Fibroblast of peridontal ligament (primary cell): ENCODE results near the gene NAV2.

Experiments used
- DNase-seq: peaks from one replicate; pipeline ENCODE4 v3.0.0-alpha.2; 2010; ENCODE audit errors: extremely low read depth

The NAV2 gene

GRCh38 chr11:19683862-19684491, 28.7 kb upstream of the NAV2 start:
- no peak for DNase-seq

DNA sequence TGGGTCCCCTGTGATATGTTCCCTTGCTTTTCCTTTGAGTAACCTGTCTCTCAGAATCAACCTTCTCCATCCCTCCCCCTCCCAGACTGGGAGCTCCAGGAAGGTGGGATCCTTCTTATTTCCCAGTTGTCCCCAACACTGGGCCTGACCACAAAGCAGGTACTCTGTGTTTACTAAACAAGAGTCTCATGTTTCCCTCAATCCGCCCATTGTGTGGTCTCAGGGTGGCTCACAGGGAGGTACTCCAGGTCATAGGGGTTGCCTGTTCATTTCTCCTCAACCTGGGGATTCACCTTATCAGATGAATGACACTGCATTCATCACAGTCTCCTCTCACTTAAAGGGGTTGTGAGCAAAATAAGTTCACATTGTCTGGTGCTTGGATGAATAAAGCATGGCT, 26.4 kb upstream of the NAV2 start:
- DNase-seq: no peak

DNA sequence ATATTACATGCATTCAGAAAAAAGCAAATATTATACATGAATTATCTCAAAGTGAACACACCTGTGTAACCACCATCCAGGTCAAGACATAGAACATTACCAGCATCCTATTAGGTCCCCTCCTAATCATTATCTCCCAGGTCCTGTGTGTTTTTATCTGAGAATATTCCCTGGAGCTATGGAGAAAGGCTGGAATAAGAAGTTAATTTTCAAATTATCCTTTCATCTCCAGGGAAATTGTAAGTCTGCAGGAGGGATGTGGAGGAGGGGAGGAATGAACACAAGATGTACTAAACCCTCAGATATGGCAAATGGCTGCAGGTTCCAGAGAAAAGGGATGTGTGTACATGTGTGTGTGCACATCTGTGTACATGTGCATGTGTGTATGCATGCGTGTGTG, 25.2 kb upstream of the NAV2 start:
- DNase-seq: no peak

GRCh38 chr11:19689281-19690000, 23.2 kb upstream of the NAV2 start:
- DNase-seq: no peak

- no peak for DNase-seq
These were observed 21.8 kb upstream of the NAV2 start for GRCh38 chr11:19690885-19691284.

DNA sequence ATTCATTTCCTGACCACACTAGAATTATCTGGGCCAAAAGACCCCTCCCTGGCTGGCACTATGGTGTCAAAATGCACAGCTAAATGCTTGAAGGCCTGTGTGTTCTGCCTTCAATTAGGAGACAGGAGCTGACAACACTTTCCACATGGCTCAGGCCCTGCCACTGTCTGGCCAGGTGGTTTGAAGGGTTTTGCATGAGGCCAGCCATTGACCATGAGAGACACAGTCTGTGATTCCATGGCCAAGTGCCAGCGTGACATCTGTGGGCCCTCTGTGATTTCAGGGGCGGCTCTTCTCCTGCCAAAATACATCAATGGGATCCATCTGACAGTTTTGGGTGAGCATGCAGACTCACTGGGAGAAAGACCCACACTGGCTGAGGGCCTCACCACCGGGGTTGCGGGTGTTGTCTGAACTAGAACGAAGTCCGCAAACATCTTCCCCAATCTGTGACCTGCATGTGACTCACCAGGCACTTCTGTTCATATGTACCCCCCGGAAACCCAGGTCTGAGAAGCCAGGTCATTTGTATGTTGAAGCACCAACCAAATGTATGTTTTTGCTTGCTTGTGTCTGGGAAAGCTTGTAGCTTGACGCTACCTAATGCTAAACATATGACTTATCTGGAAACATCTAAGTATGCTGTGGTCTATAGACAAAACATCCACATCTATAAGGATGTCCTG, 20.7 kb upstream of the NAV2 start:
- no peak for DNase-seq

DNA sequence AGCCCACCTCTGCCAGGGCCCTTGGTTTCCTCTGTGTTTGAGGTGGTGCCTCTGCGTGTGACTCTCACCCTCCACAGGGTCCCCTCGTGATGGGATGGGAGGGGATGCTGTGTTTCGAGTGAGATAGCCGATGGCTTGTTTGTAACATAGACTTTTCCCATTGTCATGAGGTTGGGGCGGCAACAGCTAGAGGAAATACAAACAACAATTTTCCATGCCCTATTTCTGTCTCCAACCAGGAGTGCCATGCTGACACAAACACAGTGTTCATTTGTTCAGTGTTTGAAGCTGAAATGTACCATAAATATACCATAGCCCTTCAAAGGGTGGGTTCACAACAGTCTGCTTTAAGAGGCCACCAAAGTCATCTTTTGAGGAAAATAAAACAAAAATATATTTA, 19.5 kb upstream of the NAV2 start:
- DNase-seq: no peak

GRCh38 chr11:19694796-19695345, 17.8 kb upstream of the NAV2 start:
- DNase-seq: no peak

DNA sequence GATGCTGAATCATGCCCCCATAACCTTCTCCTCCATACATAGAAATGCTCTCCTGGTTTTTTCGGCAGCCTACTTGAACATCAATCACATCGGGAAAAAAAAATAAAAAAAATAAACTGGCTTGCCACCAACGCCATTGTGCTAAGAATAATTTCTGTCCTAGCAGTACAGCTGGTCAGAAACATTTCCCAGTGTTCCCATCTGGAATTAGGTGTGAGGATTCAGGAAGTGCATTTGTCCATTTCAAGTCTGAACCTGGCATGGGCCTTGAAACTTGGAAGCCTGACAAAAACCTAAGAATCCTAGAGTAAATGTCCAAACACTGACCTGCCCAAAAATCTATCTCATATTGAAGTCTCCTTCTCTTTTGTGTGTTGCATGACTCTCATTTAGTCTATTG, 16.6 kb upstream of the NAV2 start:
- DNase-seq: no peak

DNA sequence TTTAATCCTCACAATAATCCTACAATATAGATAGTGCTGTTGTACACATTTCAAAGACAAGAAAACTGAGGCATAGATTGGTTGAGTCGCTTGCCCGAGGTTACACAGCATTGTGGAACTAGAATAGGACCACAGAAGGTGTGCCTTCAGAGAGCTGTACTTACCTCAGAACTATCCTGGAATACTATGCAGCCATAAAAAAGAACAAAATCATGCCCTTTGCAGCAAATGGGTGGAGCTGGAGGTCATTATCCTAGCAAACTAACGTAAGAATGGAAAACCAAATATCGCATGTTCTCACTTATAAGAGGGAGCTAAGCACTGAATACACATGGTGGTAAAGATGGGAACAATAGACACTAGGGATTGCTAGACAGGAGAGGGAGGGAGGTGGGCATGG, 15.7 kb upstream of the NAV2 start:
- no peak for DNase-seq

DNA sequence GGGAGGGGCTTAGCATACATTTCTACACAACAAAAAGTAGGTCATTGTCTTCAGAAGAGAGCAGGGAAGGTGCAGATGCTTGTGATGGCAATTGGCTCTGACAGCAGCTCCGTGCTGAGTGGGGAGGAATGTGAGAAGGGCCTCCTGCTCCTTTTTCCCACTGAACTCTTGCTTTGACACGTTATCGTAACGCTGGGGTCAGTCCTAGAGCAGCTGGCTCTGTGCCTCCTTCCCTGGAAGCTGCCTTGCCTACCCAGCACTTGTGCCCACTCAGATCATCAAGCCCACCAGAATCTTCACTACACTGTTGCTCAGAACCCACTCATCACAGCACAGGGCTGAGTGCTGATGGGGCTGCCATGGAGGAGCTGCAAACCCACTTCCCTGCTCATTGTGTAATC, 14.9 kb upstream of the NAV2 start:
- no peak for DNase-seq

- DNase-seq: peak; percentile 68
These were observed 13.9 kb upstream of the NAV2 start for GRCh38 chr11:19698493-19699292.

GRCh38 chr11:19701421-19701820, 11.2 kb upstream of the NAV2 start:
- peak; percentile 32 for DNase-seq

DNA sequence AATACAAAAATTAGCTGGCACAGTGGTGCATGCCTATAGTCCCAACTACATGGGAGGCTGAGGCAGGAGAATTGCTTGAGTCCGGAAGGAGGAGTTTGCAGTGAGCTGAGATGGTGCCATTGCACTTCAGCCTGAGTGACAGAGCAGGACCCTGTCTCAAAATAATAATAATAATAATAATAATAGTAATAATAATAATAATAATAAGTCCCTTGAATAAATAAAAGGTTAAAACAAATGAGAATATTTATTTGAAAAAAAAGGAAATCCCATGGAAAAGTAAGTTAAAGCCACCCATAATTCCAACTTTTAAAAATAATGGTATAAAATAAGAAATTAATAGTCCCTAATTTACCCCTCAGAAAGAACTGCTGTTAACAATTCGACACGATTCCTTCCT, 10.0 kb upstream of the NAV2 start:
- DNase-seq: no peak

DNA sequence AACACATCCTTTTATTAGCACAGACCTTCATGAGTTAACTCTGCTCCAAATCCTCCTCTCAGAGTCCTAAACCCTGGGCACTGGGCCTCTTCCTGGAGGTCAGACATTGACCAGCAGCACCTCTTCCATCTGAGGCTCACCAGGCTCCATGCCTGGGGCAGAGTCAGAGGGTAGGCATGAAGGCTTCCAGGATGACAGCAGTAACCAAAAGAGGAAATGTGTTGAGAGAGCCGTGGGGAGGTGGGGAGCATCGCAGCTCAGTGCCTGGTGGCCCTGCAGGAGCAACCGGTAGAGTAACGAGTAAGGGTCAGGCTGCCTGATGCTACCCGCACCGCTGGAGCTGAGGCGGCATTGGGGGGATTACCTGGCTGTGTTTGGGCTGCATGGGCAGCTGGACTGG, 9.4 kb upstream of the NAV2 start:
- no peak for DNase-seq

- DNase-seq: no peak
These were observed 8.4 kb upstream of the NAV2 start for GRCh38 chr11:19704213-19704612.

DNA sequence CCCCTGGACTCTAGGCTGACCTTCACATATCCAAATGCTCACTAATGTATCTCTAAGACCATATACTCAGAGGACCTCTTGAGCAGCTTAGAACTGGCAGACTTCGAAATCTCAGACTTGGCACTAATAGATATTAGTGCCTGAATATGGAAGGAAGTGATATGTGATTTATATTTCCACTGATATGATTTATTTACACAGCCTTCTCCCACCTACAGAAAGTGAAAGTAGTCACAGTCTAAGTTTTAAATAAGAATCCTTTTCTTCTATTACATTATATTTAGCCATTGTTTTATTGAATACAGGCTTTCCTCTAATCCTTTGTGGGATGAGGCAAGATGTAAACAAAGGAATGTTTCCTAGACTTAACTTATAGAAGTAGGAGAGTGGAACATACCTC, 6.7 kb upstream of the NAV2 start:
- no peak for DNase-seq

DNA sequence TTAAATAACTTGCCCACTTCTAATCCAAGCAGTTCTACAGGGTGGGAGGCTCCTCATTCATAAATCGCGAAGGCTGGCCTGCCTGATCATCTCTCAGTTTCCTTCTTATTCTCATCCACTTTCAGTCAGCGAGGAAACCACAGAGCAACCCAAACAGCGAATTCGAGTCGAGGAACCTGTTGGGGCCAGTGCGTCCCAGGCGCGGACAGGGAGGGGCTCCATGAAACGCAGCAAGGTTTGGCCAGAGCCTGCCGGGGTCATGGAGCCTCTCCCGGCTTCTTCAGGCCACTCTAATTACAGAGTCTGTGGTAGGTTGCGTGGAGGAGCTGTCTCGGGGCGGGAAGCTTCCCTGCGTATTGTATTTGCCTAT, 741 bp upstream of the NAV2 start:
- no peak for DNase-seq

GRCh38 chr11:19713196-19714021, 772 bp downstream of the NAV2 start:
- DNase-seq: no peak

DNA sequence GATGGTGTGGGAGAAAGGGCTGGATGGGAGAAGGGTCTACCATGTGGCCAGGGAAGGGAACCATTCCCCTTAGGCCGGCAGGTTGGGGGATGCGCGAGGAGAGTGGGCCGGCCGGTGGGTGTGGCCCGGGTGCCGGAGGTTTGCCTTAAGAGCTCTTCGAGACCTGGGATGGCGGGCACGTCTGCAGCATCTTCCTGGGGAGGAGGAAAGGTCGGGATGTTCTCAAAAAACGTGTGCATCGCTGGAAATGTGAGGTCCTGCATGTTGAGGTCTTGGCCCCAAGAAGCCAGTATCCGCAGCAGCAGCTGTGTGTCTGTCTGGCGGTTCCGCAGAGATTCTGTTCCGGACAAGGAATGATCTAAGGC, 1.4 kb downstream of the NAV2 start:
- no peak for DNase-seq
